GM12891 (cell line): Measurements from ENCODE around the gene ADRB1.

Source experiments
- DNase-seq: peaks from one replicate; pipeline ENCODE4 v3.0.0; 2011; ENCODE audit warnings: low spot score; ENCODE audit not compliant: insufficient read length
- FAIRE-seq: peaks from 2 replicates; lab custom pipeline; 2011; peaks lifted over from hg19 to GRCh38; lab: Jason Lieb, UNC
- PAX5 ChIP-seq: IDR thresholded peaks from 2 replicates; pipeline ENCODE4 v1.6.1; 2011; ENCODE audit warnings: low read length, moderate library complexity, mild to moderate bottlenecking; ENCODE audit not compliant: insufficient read depth, severe bottlenecking
- POLR2A ChIP-seq: IDR thresholded peaks from 2 replicates; pipeline ENCODE4 v1.6.1; 2011; ENCODE audit warnings: low read depth, low read length, control low read depth
- POLR2AphosphoS5 ChIP-seq: IDR thresholded peaks from 2 replicates; pipeline ENCODE4 v1.6.1; 2011; ENCODE audit warnings: low read depth, low read length, control low read depth
- POU2F2 ChIP-seq: IDR thresholded peaks from 2 replicates; pipeline ENCODE4 v1.6.1; 2011; ENCODE audit warnings: low read depth, mild to moderate bottlenecking, control low read depth, low read length, moderate library complexity
- SPI1 ChIP-seq: IDR thresholded peaks from 2 replicates; pipeline ENCODE4 v1.6.1; 2011; ENCODE audit warnings: low read depth, low read length, control low read depth
- TAF1 ChIP-seq: IDR thresholded peaks from 2 replicates; pipeline ENCODE4 v1.6.1; 2011; ENCODE audit warnings: low read depth, low read length, control low read depth

The ADRB1 gene

DNA sequence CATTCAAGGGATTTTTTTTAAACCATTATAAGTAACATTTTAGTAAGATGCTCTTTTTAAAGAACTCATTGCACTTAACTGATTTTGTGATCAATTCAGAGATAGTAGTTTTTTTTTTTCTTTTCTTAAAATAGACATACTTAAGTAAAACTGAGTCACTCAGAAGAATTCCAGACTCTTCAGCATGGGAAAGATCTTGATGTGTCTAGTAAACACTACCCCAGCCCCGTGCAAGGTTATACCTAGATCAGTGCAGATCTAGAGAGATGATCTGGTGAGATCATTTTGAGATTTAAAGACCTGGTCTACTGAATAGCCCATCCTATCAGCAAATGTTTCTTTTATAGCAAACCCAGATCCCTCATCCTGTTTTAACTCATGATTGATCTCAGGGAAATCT is 8.6 kb downstream of the ADRB1 start:
- FAIRE-seq (no peak), DNase-seq (no peak)
- TF ChIP-seq POLR2A = no peak
- no peak for TF ChIP-seq TAF1
- TF ChIP-seq POU2F2 = no peak
- TF ChIP-seq POLR2AphosphoS5 = no peak
- TF ChIP-seq PAX5 = no peak
- TF ChIP-seq SPI1 = no peak

- TF ChIP-seq SPI1 = no peak
- no peak for DNase-seq
- no peak for FAIRE-seq
These were observed 10.3 kb downstream of the ADRB1 start for GRCh38 chr10:114053946-114054345.

DNA sequence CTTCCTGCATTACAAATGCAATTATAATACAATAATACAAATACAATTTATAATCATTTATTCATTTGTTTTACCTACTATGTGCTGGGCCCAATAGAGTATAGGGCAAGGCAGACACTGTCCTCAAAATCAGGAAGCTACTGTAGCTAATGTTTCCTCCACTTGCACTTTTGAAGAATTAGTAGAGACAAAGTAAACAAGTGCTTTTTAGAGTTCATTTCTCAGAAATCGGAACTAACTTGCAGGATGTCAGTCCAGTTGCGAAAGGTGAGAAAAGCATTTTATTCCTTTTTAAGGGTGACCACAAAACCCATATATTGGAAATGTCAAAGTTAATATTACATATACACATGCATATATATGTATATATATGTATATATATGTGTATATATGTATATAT is 14.2 kb downstream of the ADRB1 start:
- TF ChIP-seq TAF1 = no peak
- TF ChIP-seq POU2F2 = no peak
- TF ChIP-seq POLR2AphosphoS5 = no peak
- TF ChIP-seq SPI1 = no peak
- no peak for TF ChIP-seq POLR2A
- DNase-seq (no peak), FAIRE-seq (no peak)

DNA sequence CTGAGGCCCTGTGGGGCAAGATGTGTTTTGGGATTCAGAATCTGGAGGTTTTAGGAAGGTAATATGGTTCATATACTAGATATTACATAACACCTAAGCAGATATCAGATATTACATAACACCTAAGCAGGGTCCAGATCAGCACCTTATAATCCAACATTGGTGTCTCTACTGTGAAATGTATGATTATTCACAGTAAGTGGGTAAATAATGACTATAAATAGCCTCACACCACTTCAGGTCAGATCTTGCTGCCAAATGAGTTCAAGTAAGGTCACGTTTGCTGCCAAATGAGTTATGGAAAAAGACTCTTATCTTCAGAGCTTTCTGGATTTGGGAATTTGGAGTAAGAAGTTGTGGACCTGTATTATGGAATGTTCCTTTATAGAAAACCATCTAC is 14.6 kb downstream of the ADRB1 start:
- no peak for DNase-seq
- FAIRE-seq = no peak
- TF ChIP-seq POLR2A (no peak), POLR2AphosphoS5 (no peak), POU2F2 (no peak), PAX5 (no peak), SPI1 (no peak), TAF1 (no peak)

DNA sequence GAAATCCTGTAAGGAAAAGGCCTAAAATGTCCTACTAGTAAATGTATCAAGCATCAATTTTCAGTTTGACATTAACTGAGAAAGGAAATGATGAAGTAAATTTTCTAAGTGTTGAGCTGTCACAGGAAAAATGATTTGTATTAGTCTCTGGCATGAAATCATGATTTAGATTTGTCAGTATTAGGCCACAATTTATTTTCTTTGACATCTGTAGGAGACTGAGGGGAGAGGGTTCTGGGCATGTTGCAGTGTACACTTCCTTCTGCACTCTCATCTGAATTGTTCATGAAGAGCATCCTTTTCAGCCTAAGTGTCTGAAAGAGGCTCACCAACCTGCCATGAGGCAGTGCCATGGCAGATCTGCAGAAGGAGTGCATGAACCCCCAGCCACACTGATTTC is 15.9 kb downstream of the ADRB1 start:
- FAIRE-seq = peak; percentile 66
- TF ChIP-seq TAF1 = no peak
- no peak for TF ChIP-seq POU2F2
- no peak for TF ChIP-seq PAX5
- no peak for TF ChIP-seq POLR2AphosphoS5
- no peak for TF ChIP-seq POLR2A
- no peak for TF ChIP-seq SPI1
- DNase-seq = no peak

DNA sequence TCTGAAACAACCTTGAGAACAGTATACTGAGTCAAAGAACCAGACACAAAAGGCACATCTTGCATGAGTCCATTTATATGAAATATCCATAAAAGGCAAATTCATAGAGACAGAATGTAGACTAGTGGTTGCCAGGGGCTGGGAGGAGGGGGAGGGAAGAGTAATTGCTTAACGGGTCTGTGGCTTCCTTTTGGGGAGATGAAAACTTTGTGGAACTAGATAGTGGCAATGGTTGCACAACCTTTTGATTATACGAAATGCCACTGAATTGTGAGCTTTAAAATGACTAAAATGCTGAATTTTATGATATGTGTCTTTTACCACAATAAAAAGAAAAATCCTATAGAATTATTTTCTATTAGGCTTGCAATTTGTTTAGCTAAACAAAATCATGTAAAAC is 16.8 kb downstream of the ADRB1 start:
- FAIRE-seq (peak; percentile 16), DNase-seq (no peak)
- TF ChIP-seq TAF1 (no peak), SPI1 (no peak), POLR2AphosphoS5 (no peak), POLR2A (no peak), PAX5 (no peak), POU2F2 (no peak)

GRCh38 chr10:114061148-114061547 is 17.5 kb downstream of the ADRB1 start:
- peak; percentile 38 for FAIRE-seq
- TF ChIP-seq POLR2AphosphoS5 = no peak
- no peak for TF ChIP-seq TAF1
- TF ChIP-seq SPI1 = no peak
- TF ChIP-seq POU2F2 = no peak
- TF ChIP-seq POLR2A = no peak
- TF ChIP-seq PAX5 = no peak
- no peak for DNase-seq

DNA sequence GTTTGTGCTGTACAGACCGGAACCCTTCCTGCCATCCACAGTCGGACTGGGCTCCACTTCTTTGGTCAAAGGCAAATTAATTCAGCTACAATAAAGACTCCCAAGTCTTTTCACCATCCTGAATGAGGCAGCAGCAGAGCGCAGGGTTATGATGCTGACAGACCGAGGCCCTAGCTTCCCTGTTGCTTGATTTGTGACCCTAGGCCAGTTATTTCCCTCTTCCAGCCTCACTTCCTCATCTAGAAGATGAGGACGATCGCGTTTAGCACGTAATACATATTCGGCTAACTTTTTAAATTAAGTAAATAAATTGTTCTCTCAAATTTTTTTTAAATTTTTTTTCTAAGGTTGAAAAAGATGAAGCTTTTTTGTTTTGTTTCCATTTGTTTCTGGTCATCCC is 18.1 kb downstream of the ADRB1 start:
- TF ChIP-seq TAF1 = no peak
- no peak for TF ChIP-seq POLR2AphosphoS5
- no peak for TF ChIP-seq SPI1
- TF ChIP-seq POU2F2 = no peak
- TF ChIP-seq POLR2A = no peak
- TF ChIP-seq PAX5 = no peak
- no peak for DNase-seq
- no peak for FAIRE-seq

DNA sequence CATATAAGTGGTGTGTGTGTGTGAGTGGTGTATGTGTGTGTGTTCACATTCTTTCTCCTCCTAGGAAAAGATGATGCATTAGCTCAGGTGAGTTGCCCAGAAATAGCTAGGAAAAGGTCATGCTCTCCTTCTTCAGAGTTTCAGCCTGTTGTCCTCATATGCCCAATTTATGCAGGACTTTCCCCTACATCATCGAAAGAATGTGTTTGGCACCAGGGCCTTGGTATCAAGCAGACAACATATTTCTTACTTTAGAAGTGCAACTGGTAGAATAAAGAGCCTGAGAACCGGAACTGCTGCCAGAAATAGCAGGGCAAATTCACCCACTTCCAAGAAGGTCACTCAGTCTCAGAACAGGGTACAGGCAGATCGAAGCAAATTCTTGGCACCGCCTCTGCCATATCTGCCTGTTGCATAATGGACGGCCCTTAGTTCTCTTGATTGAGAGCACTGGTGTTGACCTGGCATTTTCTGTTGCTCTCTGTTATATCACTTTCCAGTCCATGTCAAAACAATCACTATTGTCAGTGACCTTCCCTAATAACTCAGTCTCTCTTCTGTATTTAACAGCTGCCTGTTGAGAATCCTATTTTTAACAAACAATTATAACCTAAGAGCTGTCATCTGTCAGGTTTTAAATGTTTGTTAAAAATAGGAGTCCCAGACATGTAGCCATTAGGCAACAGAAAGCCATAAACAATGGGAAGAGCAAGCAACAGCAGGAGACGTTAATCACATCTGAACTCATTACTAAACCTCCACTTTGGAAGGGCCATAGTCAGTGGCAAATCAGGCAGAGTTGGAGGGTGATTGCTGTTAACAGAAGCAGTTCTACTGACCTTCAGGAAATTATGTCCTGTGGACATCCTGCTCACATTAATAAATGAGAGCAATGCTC is 20.7 kb downstream of the ADRB1 start:
- TF ChIP-seq SPI1 (no peak), TAF1 (no peak), POLR2AphosphoS5 (no peak), PAX5 (no peak), POU2F2 (no peak), POLR2A (no peak)
- no peak for DNase-seq
- FAIRE-seq = no peak

DNA sequence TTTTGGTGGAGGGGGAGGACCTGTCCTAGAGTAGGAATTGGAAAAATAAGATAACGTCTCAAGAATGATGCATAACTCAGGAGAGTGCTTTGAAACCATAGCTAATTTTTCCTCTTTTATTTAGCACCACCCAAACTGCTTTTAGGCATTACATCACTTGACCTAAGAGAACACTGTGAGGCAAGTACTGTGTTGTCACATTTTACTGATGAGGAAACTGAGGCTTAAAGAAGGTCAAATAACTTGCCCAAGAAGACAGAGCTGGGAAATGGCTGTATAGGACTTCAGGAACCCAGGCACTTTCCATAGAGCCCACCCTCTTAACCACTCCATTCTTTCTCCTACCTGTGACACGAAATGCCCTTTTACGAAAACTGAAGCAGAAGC is 21.4 kb downstream of the ADRB1 start:
- TF ChIP-seq POLR2AphosphoS5 = no peak
- TF ChIP-seq PAX5 = no peak
- no peak for TF ChIP-seq SPI1
- TF ChIP-seq POLR2A = no peak
- no peak for TF ChIP-seq POU2F2
- no peak for TF ChIP-seq TAF1
- DNase-seq (no peak), FAIRE-seq (no peak)
